Measurements from ENCODE around the gene PAK4. TPM values are rescaled to one million over a fixed set of nuclear protein-coding genes. Genes with fewer than 3 reads are reported as not detected.

The PAK4 gene
- total and polyA plus RNA-seq, 2 of the 8 experiments (the other 6 are each of a cell fraction or from before 2014, with no cell fraction given) = 50.7 to 64.4 TPM

GRCh38 chr19:39154629-39155100 is 29.1 kb downstream of the PAK4 start:
- Histone ChIP-seq H3K4me3 (ENCODE audit: extremely low read depth in 1 of 4, insufficient read depth in 2 of 4, low read depth in 3 of 4, low read length in 4 of 4) (no peak overlapping the region; a peak in 1 of 8 replicates), H3K23me2 (ENCODE audit: low read depth, low read length) (peaks cover 3% of the 10 kb centered on the region; the same call in 1 of the 2 replicates), H3K27me3 (replicated peaks in 1 of 4; ENCODE audit: control insufficient read depth in 3 of 4, extremely low read depth in 1 of 4, insufficient read depth in 3 of 4, low read length in 3 of 4) (peaks cover 0 to 1% (median 0%) of the 10 kb centered on the region in 4 experiments; a peak in 1 of 7 replicates), H3K79me2 (ENCODE audit: control insufficient read depth in 1 of 2, insufficient read depth in 2 of 2, low read length in 2 of 2) (peaks cover 0 to 51% of the 10 kb centered on the region in 2 experiments; a peak in 2 of 4 replicates), H4K5ac (ENCODE audit: insufficient read length, low read depth, low read length) (no peak overlapping the region), H4K20me1 (replicated peaks in 1 of 2; ENCODE audit: control insufficient read depth in 1 of 2, insufficient read depth in 2 of 2, low read length in 2 of 2) (peaks cover 17 to 31% of the 10 kb centered on the region in 2 experiments), H3K18ac (ENCODE audit: extremely low read depth, low read length) (peak overlapping the region; percentile 90), H2BK5ac (ENCODE audit: low read depth, low read length) (peak overlapping the region; percentile 20; the same call in 1 of the 2 replicates), H2BK12ac (ENCODE audit: low read depth, low read length) (peak overlapping the region; percentile 68; the same call in 1 of the 2 replicates), H2AK5ac (ENCODE audit: low read depth, low read length) (peak overlapping the region; percentile 70; the same call in 1 of the 2 replicates), H3K9me3 (ENCODE audit: insufficient read depth in 2 of 2, low read depth in 1 of 2, low read length in 1 of 2) (no peaks in the 10 kb centered on the region), H3K9ac (replicated peaks in 1 of 4; ENCODE audit: extremely low read depth in 1 of 4, low read depth in 3 of 4, low read length in 3 of 4) (no peak overlapping the region), H4K91ac (replicated peaks; ENCODE audit: insufficient read length, low read length) (no peak overlapping the region), H2BK20ac (ENCODE audit: low read length) (no peak overlapping the region), H3K56ac (replicated peaks; ENCODE audit: insufficient read length, low read depth, low read length) (no peak overlapping the region), H3K4me1 (replicated peaks in 1 of 4; ENCODE audit: control insufficient read depth in 3 of 4, insufficient read depth in 4 of 4, low read length in 3 of 4) (peaks cover 4 to 42% (median 21%) of the 10 kb centered on the region in 4 experiments), H4K8ac (ENCODE audit: extremely low read depth, insufficient read depth, low read length) (no peak overlapping the region), H2BK15ac (ENCODE audit: low read length) (0 out of 2 replicates have a peak overlapping the region, but pooled peaks have one; percentile 72), H3K4ac (replicated peaks; ENCODE audit: insufficient read length, low read depth, low read length) (no peak overlapping the region), H3K79me1 (ENCODE audit: low read depth, low read length) (peaks cover 29% of the 10 kb centered on the region), H3K14ac (ENCODE audit: insufficient read length) (no peak overlapping the region), H3K23ac (ENCODE audit: insufficient read length) (no peak overlapping the region), H2AFZ (ENCODE audit: low read length) (no peak overlapping the region), H3K27ac (ENCODE audit: low read depth, low read length) (no peak overlapping the region), H3K4me2 (ENCODE audit: insufficient read depth in 1 of 2, low read depth in 2 of 2, low read length in 2 of 2) (peak overlapping the region in 1 of 2 experiments; percentile 3; a peak in 2 of 4 replicates), H3K36me3 (ENCODE audit: control insufficient read depth in 2 of 4, insufficient read depth in 4 of 4, low read length in 3 of 4) (no peaks in the 10 kb centered on the region; a peak in 2 of 8 replicates), H2BK120ac (replicated peaks; ENCODE audit: low read depth, low read length) (no peak overlapping the region)
- no peak for DNase-seq (ENCODE audit: low read depth in 1 of 2, low spot score in 2 of 2)
- ChIA-PET POLR2A (ENCODE audit: partially characterized antibody) (interaction anchor here (0.9 to 1.4 kb wide), 3 partner anchors 18 to 42 kb away, joined by 3 to 4 read pairs (median 3); partner anchors contain the start of gene NCCRP1), CTCF (ENCODE audit: partially characterized antibody) (interaction anchor here (1.0 to 5.8 kb wide), 13 partner anchors 9 to 45 kb away, joined by 3 to 27 read pairs (median 5); no protein-coding TSS in a partner anchor)
- 41% methylated on average over 10 of the region's 11 CpGs; no CpG with 5 or more reads in 1 of the 2 experiments for WGBS, 2 experiments (ENCODE audit: extremely low coverage in 1 of 2, insufficient coverage in 1 of 2, insufficient read length in 1 of 2, insufficient replicate concordance in 2 of 2, low coverage in 1 of 2, low lambda C conversion rate in 2 of 2, missing lambda C conversion rate in 1 of 2)
- FAIRE-seq = no peak
- peak; percentile 67 for TF ChIP-seq USF2 (IDR thresholded peaks at IDR 0.05; ENCODE audit: low read length)
- TF ChIP-seq MAX (IDR thresholded peaks at IDR 0.05) = peak; percentile 64
- no peak for TF ChIP-seq RBBP5 (IDR thresholded peaks at IDR 0.05; ENCODE audit: borderline replicate concordance, low read depth, low read length)
- TF ChIP-seq SAP30 (IDR thresholded peaks at IDR 0.05; ENCODE audit: insufficient read depth, insufficient replicate concordance, low read length) = no peak
- no peak for TF ChIP-seq TEAD4 (IDR thresholded peaks at IDR 0.05; ENCODE audit: low read depth, low read length)
- no peak for TF ChIP-seq CTBP2 (IDR thresholded peaks at IDR 0.05; ENCODE audit: borderline replicate concordance, insufficient read depth, insufficient read length, low read length)
- no peak for TF ChIP-seq ZNF274 (IDR thresholded peaks at IDR 0.05; ENCODE audit: borderline replicate concordance, extremely low read depth, low read length)
- no peak for TF ChIP-seq HDAC6 (IDR thresholded peaks at IDR 0.05; ENCODE audit: low read depth, low read length)
- no peak for TF ChIP-seq SIRT6 (IDR thresholded peaks at IDR 0.05; ENCODE audit: low read length)
- 0 out of 4 replicates have a peak, but pooled peaks of 1 of the 2 experiments have one; percentile 27 for TF ChIP-seq SIN3A (conservative IDR thresholded peaks at IDR 0.05 in 1 of 2, IDR thresholded peaks at IDR 0.05 in 1 of 2; ENCODE audit: low read depth in 1 of 2, low read length in 2 of 2)
